Upper lobe of left lung (tissue), 4 donors: ENCODE results near the gene PALLD.

Experiments
- EP300 ChIP-seq, 4 donors: sonication (generic); formaldehyde crosslinking; IDR thresholded peaks; one replicate each; pipeline ENCODE4 v1.5.1; 2017; ENCODE audit warnings: antibody characterized with exemption in 4 of 4, control low read depth in 2 of 4
- POLR2A ChIP-seq, 4 donors: fragments of 450-650 bp; IDR thresholded peaks; one replicate each; pipeline ENCODE4 v1.5.1; 2016 to 2017; ENCODE audit warnings: antibody characterized with exemption in 4 of 4, mild to moderate bottlenecking in 2 of 4
- POLR2AphosphoS5 ChIP-seq, 2 donors: sonication (generic); formaldehyde crosslinking; IDR thresholded peaks; one replicate each; pipeline ENCODE4 v1.5.1; 2017; ENCODE audit warnings: antibody characterized with exemption in 2 of 2
- TF ChIP-seq, protein P1 (sequence below), 6 experiments: fragments of 450-650 bp in 4 of 6; fragments of 200-600 bp in 2 of 6; sonication (generic) in 2 of 6; IDR thresholded peaks; one replicate each; pipeline ENCODE4 v1.5.1; 2016 to 2019; ENCODE audit warnings: antibody characterized with exemption in 6 of 6

DNA sequence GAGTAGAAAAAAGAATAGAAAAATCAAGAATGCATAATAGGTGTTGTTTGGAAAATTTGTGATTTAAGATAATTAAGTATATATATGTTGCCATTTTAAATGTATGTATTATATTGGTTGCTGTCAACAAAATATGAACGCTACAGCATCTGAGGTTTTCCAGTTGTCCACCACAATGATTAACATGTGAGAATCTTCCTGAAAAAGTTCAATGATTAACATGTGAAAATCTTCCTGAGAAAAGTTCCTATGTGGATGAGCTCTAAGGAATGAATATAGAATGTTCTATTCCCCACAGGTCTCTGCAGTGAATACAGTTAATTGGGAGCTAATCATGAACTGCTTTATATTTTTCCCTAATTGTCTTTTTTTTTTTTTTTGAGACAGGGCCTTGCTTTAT lies 298.5 kb downstream of the PALLD start:
- TF ChIP-seq EP300 (IDR thresholded peaks at IDR 0.05) (no peak), POLR2AphosphoS5 (IDR thresholded peaks at IDR 0.05) (no peak), POLR2A (IDR thresholded peaks at IDR 0.05) (no peak)
- TF ChIP-seq, protein P1, sequence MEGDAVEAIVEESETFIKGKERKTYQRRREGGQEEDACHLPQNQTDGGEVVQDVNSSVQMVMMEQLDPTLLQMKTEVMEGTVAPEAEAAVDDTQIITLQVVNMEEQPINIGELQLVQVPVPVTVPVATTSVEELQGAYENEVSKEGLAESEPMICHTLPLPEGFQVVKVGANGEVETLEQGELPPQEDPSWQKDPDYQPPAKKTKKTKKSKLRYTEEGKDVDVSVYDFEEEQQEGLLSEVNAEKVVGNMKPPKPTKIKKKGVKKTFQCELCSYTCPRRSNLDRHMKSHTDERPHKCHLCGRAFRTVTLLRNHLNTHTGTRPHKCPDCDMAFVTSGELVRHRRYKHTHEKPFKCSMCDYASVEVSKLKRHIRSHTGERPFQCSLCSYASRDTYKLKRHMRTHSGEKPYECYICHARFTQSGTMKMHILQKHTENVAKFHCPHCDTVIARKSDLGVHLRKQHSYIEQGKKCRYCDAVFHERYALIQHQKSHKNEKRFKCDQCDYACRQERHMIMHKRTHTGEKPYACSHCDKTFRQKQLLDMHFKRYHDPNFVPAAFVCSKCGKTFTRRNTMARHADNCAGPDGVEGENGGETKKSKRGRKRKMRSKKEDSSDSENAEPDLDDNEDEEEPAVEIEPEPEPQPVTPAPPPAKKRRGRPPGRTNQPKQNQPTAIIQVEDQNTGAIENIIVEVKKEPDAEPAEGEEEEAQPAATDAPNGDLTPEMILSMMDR (IDR thresholded peaks at IDR 0.05), result no peak
